Measurements from ENCODE around the gene ZDHHC5.
"Not testable (repeated sequence)": the region's sequence is repeated elsewhere in the genome, so short reads cannot be mapped to it uniquely, and the experiment has no call there.

Gene ZDHHC5

GRCh38 chr11:57663975-57664374 is 3.9 kb upstream of the ZDHHC5 start:
- in situ Hi-C loops (cut with HindIII; ENCODE audit: low sequenced_read_pairs): loop anchor here (5.0 kb wide), 1 partner anchor 138 kb away; no protein-coding TSS in a partner anchor

GRCh38 chr11:57667117-57667735 is 688 bp upstream of the ZDHHC5 start:
- in situ Hi-C loops (cut with HindIII; ENCODE audit: low sequenced_read_pairs): loop anchor here (5.0 kb wide), 1 partner anchor 45 kb away; the partner anchor contains the start of genes MED19 and TMX2

GRCh38 chr11:57668434-57668782 is 494 bp downstream of the ZDHHC5 start:
- in situ Hi-C loops (cut with HindIII; ENCODE audit: low sequenced_read_pairs): loop anchor here (5.0 kb wide), 1 partner anchor 44 kb away; the partner anchor contains the start of genes MED19 and TMX2

- in situ Hi-C loops (cut with HindIII; ENCODE audit: low sequenced_read_pairs): no loop called here
Observed at GRCh38 chr11:57674251-57674650, 6.3 kb downstream of the ZDHHC5 start.

- in situ Hi-C loops (cut with HindIII; ENCODE audit: low sequenced_read_pairs): no loop called here
Observed at GRCh38 chr11:57675176-57675941, 7.4 kb downstream of the ZDHHC5 start.

GRCh38 chr11:57679396-57679795 is 11.5 kb downstream of the ZDHHC5 start:
- in situ Hi-C loops (cut with HindIII; ENCODE audit: low sequenced_read_pairs): no loop called here

- in situ Hi-C loops (cut with HindIII; ENCODE audit: low sequenced_read_pairs): loop anchor here (5.0 kb wide), 1 partner anchor 52 kb away; no protein-coding TSS in a partner anchor
Observed at GRCh38 chr11:57680552-57680874, 12.6 kb downstream of the ZDHHC5 start.

- in situ Hi-C loops (cut with HindIII; ENCODE audit: low sequenced_read_pairs): loop anchor here (5.0 kb wide), 1 partner anchor 51 kb away; no protein-coding TSS in a partner anchor
Observed at GRCh38 chr11:57681168-57681567, 13.3 kb downstream of the ZDHHC5 start.

- in situ Hi-C loops (cut with HindIII; ENCODE audit: low sequenced_read_pairs): not testable (repeated sequence)
Observed at GRCh38 chr11:57690474-57690873, 22.6 kb downstream of the ZDHHC5 start.

GRCh38 chr11:57698843-57699365 is 31.0 kb downstream of the ZDHHC5 start:
- in situ Hi-C loops (cut with HindIII; ENCODE audit: low sequenced_read_pairs): no loop called here

- in situ Hi-C loops (cut with HindIII; ENCODE audit: low sequenced_read_pairs): loop anchor here (5.0 kb wide), 1 partner anchor 42 kb away; the partner anchor contains the start of gene SELENOH
Observed at GRCh38 chr11:57699813-57700212, 31.9 kb downstream of the ZDHHC5 start.

- in situ Hi-C loops (cut with HindIII; ENCODE audit: low sequenced_read_pairs): loop anchor here (5.0 kb wide), 1 partner anchor 42 kb away; the partner anchor contains the start of gene SELENOH
Observed at GRCh38 chr11:57700425-57700824, 32.5 kb downstream of the ZDHHC5 start.

GRCh38 chr11:57703341-57703740 is 35.4 kb downstream of the ZDHHC5 start:
- in situ Hi-C loops (cut with HindIII; ENCODE audit: low sequenced_read_pairs): loop anchor here (5.0 kb wide), 1 partner anchor 39 kb away; the partner anchor contains the start of gene SELENOH

GRCh38 chr11:57704932-57705331 is 37.0 kb downstream of the ZDHHC5 start:
- in situ Hi-C loops (cut with HindIII; ENCODE audit: low sequenced_read_pairs): loop anchor here (5.0 kb wide), 1 partner anchor 37 kb away; the partner anchor contains the start of gene SELENOH

GRCh38 chr11:57705432-57705831 is 37.5 kb downstream of the ZDHHC5 start:
- in situ Hi-C loops (cut with HindIII; ENCODE audit: low sequenced_read_pairs): not testable (repeated sequence)

GRCh38 chr11:57709802-57710367 is 42.0 kb downstream of the ZDHHC5 start:
- in situ Hi-C loops (cut with HindIII; ENCODE audit: low sequenced_read_pairs): loop anchor here (5.0 kb wide), 3 partner anchors 43 to 92 kb away; partner anchors contain the start of gene ZDHHC5

- in situ Hi-C loops (cut with HindIII; ENCODE audit: low sequenced_read_pairs): loop anchor here (5.0 kb wide), 3 partner anchors 44 to 91 kb away; partner anchors contain the start of gene ZDHHC5
Observed at GRCh38 chr11:57711414-57712255, 43.7 kb downstream of the ZDHHC5 start, which contains the start of gene MED19. TSS of gene MED19 (minus strand) at chr11:57712215. CDS start at chr11:57712179, 36 bp downstream.

- in situ Hi-C loops (cut with HindIII; ENCODE audit: low sequenced_read_pairs): loop anchor here (5.0 kb wide), 3 partner anchors 45 to 90 kb away; partner anchors contain the start of gene ZDHHC5
Observed at GRCh38 chr11:57712256-57713150, 44.6 kb downstream of the ZDHHC5 start, which contains the start of gene TMX2. TSS of gene TMX2 (plus strand) at chr11:57712593. CDS start at chr11:57712619, 26 bp downstream.

GRCh38 chr11:57713835-57714234 is 45.9 kb downstream of the ZDHHC5 start:
- in situ Hi-C loops (cut with HindIII; ENCODE audit: low sequenced_read_pairs): loop anchor here (5.0 kb wide), 3 partner anchors 47 to 88 kb away; partner anchors contain the start of gene ZDHHC5

Data from endothelial cell of hepatic sinusoid (primary cell).